GM12892 (cell line): ENCODE data around the gene GPC2.
"Not testable (repeated sequence)": the region's sequence is repeated elsewhere in the genome, so short reads cannot be mapped to it uniquely, and the experiment has no call there.

Experiments
- POLR2A ChIP-seq: IDR thresholded peaks from 2 replicates; pipeline ENCODE4 v1.6.1; 2011; ENCODE audit warnings: low read depth, low read length, control low read depth
- POLR2AphosphoS5 ChIP-seq: IDR thresholded peaks from 2 replicates; pipeline ENCODE4 v1.6.1; 2011; ENCODE audit warnings: low read depth, low read length, control low read depth

- TF ChIP-seq POLR2AphosphoS5, POLR2A: not testable (repeated sequence)
Observed at GRCh38 chr7:100192281-100192862, 15.2 kb upstream of the GPC2 start.
